ENCODE data around the gene RCOR1.
"Not testable (repeated sequence)": the region's sequence is repeated elsewhere in the genome, so short reads cannot be mapped to it uniquely, and the experiment has no call there.

The RCOR1 gene

GRCh38 chr14:102630881-102631280, 38.4 kb downstream of the RCOR1 start:
- DNase-seq: peak; percentile 67

GRCh38 chr14:102633906-102634595, 41.6 kb downstream of the RCOR1 start:
- no peak for DNase-seq

- not testable (repeated sequence) for DNase-seq
These were observed 47.2 kb downstream of the RCOR1 start for GRCh38 chr14:102639611-102640010.

GRCh38 chr14:102644523-102644922, 52.1 kb downstream of the RCOR1 start:
- DNase-seq: peak; percentile 45

- peak; percentile 53 for DNase-seq
These were observed 53.4 kb downstream of the RCOR1 start for GRCh38 chr14:102645746-102646440.

GRCh38 chr14:102646615-102647014, 54.2 kb downstream of the RCOR1 start:
- peak; percentile 27 for DNase-seq

GRCh38 chr14:102652194-102652593, 59.7 kb downstream of the RCOR1 start:
- DNase-seq: no peak

GRCh38 chr14:102654298-102654697, 61.8 kb downstream of the RCOR1 start:
- DNase-seq: no peak

- no peak for DNase-seq
These were observed 62.7 kb downstream of the RCOR1 start for GRCh38 chr14:102655137-102655536.

GRCh38 chr14:102659797-102660196, 67.3 kb downstream of the RCOR1 start:
- DNase-seq: peak; percentile 77

GRCh38 chr14:102661614-102662013, 69.2 kb downstream of the RCOR1 start:
- no peak for DNase-seq

GRCh38 chr14:102662636-102663430, 70.4 kb downstream of the RCOR1 start:
- peak; percentile 16 for DNase-seq

GRCh38 chr14:102663440-102663839, 71.0 kb downstream of the RCOR1 start:
- DNase-seq: no peak

GRCh38 chr14:102665621-102666020, 73.2 kb downstream of the RCOR1 start:
- DNase-seq: no peak

- no peak for DNase-seq
These were observed 74.2 kb downstream of the RCOR1 start for GRCh38 chr14:102666635-102667034.

GRCh38 chr14:102667703-102668102, 75.3 kb downstream of the RCOR1 start:
- no peak for DNase-seq

- DNase-seq: no peak
These were observed 75.9 kb downstream of the RCOR1 start for GRCh38 chr14:102668291-102668873.

GRCh38 chr14:102671410-102671809, 79.0 kb downstream of the RCOR1 start:
- DNase-seq: no peak

- no peak for DNase-seq
These were observed 80.0 kb downstream of the RCOR1 start for GRCh38 chr14:102672410-102672960.

- no peak for DNase-seq
These were observed 82.9 kb downstream of the RCOR1 start for GRCh38 chr14:102675396-102675795.

- no peak for DNase-seq
These were observed 85.9 kb downstream of the RCOR1 start for GRCh38 chr14:102678394-102678793.

GRCh38 chr14:102683399-102684297, 91.2 kb downstream of the RCOR1 start:
- no peak for DNase-seq
